DMS153 treated with DMSO at 0.1 percent for 48 hours (cell line): ENCODE results near the gene TRIM61.

Source experiments
- DNase-seq: peaks from one replicate; lab custom pipeline; 2025; ENCODE audit not compliant: unreplicated experiment; lab: John Stamatoyannopoulos, UW

The TRIM61 gene

DNA sequence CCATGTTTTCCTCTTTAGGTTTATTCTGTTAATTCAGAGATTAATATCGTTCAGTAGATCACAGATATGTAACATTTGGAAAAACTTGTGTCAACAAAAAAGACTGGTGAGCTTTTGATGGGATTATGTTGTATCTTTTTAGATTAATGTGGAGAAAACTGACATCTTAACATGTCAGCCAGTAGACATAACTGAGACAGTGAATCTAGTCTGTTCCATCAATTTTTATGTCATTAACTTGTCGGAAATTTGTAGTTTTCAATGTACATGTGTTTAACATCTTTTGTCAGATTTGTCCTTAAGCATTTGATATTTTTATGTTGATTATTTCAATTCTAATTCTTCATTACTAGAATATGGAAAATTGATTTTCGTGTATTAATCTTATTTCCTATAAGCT lies 58.5 kb downstream of the TRIM61 start:
- DNase-seq, result no peak
